HepG2 (cell line): ENCODE results near the gene SLC26A3. TPM values are rescaled to one million over a fixed set of nuclear protein-coding genes. Genes with fewer than 3 reads are reported as not detected.
A peak's percentile ranks its signal among the peaks of the same experiment; 100 is the strongest.

Experiments used
- EED ChIP-seq: sonication (generic); formaldehyde crosslinking; IDR thresholded peaks from 2 replicates; pipeline ENCODE4 v1.5.0; 2020; ENCODE audit warnings: mild to moderate bottlenecking, missing genetic modification reagents
- GATAD1 ChIP-seq: IDR thresholded peaks from 2 replicates; pipeline ENCODE4 v1.6.1; 2016; ENCODE audit warnings: missing genetic modification reagents, missing compliant biosample characterization
- PCBP1 ChIP-seq: fragments of 200-400 bp; formaldehyde crosslinking; IDR thresholded peaks from 2 replicates; pipeline ENCODE4 v1.6.1; 2017; ENCODE audit warnings: mild to moderate bottlenecking, low read depth, low read length, borderline replicate concordance
- TCF7L2 ChIP-seq: IDR thresholded peaks from 2 replicates; pipeline ENCODE4 v1.6.1; 2011; ENCODE audit warnings: mild to moderate bottlenecking, low read depth, low read length, moderate library complexity
- THYN1 ChIP-seq: sonication (generic); formaldehyde crosslinking; IDR thresholded peaks from 2 replicates; pipeline ENCODE4 v1.8.1; 2023; ENCODE audit warnings: low read depth, mild to moderate bottlenecking, moderate library complexity, missing genetic modification reagents, borderline replicate concordance
- ZBTB1 ChIP-seq: sonication (generic); formaldehyde crosslinking; IDR thresholded peaks from 2 replicates; pipeline ENCODE4 v1.4.0; 2020; ENCODE audit warnings: missing genetic modification reagents, borderline replicate concordance
- ZNF317 ChIP-seq: sonication (generic); formaldehyde crosslinking; IDR thresholded peaks from 2 replicates; pipeline ENCODE4 v1.5.0; 2020; ENCODE audit warnings: mild to moderate bottlenecking, missing genetic modification reagents
- ZNF616 ChIP-seq: sonication (generic); formaldehyde crosslinking; IDR thresholded peaks from 2 replicates; pipeline ENCODE4 v1.5.0; 2020; ENCODE audit warnings: low read depth, mild to moderate bottlenecking, missing genetic modification reagents
- ZSCAN31 ChIP-seq: sonication (generic); formaldehyde crosslinking; IDR thresholded peaks from 2 replicates; pipeline ENCODE4 v1.5.0; 2020; ENCODE audit warnings: low read depth, mild to moderate bottlenecking, missing genetic modification reagents
- polyA plus RNA-seq, 8 experiments: library from polyadenylated mRNA; depleted of rRNA in 3 of 8; stranded (reverse) in 7 of 8; unstranded in 1 of 8; fragments of >200 nt; fragmentation: Illumina TruSeq in 4 of 8; extraction: Trizol in 4 of 8; gene quantifications; 2 replicates each; pipeline versions ENCODE4 v1.2.1 to v1.2.3, GENCODE V29; 2011 to 2016; ENCODE audit warnings: low read depth in 4 of 8, missing spikeins in 1 of 8, mixed read lengths in 1 of 8; ENCODE audit not compliant: insufficient read depth in 1 of 8
- total RNA-seq, 5 experiments: library from RNA; depleted of rRNA; stranded (reverse); fragments of >200 nt; fragmentation: Illumina TruSeq; extraction: Trizol; gene quantifications; 2 replicates each; pipeline ENCODE4 v1.2.3, GENCODE V29; 2016; ENCODE audit warnings: low read depth in 1 of 5
- TF ChIP-seq, protein P1 (sequence below): sonication (generic); formaldehyde crosslinking; conservative IDR thresholded peaks from 2 replicates; pipeline ENCODE4 v1.4.0; 2020; ENCODE audit warnings: mild to moderate bottlenecking, missing genetic modification reagents, moderate library complexity
- TF ChIP-seq, protein P2 (sequence below): sonication (generic); formaldehyde crosslinking; IDR thresholded peaks from 2 replicates; pipeline ENCODE4 v1.4.0; 2020; ENCODE audit warnings: mild to moderate bottlenecking, missing genetic modification reagents, borderline replicate concordance
- TF ChIP-seq, protein P3 (sequence below): sonication (generic); formaldehyde crosslinking; conservative IDR thresholded peaks from 2 replicates; pipeline ENCODE4 v1.4.0; 2020; ENCODE audit warnings: missing genetic modification reagents
- TF ChIP-seq, protein P4 (sequence below): sonication (generic); formaldehyde crosslinking; IDR thresholded peaks from 2 replicates; pipeline ENCODE4 v1.4.0; 2020; ENCODE audit warnings: missing genetic modification reagents
- TF ChIP-seq, protein P5 (sequence below): IDR thresholded peaks from 2 replicates; pipeline ENCODE4 v1.6.1; 2016; ENCODE audit warnings: missing compliant biosample characterization, missing genetic modification reagents, borderline replicate concordance
- TF ChIP-seq, protein P6 (sequence below): sonication (generic); formaldehyde crosslinking; IDR thresholded peaks from 2 replicates; pipeline ENCODE4 v1.5.0; 2020; ENCODE audit warnings: missing genetic modification reagents

SLC26A3 gene
- total and polyA plus RNA-seq, 2 of the 13 experiments (the other 11 are each of a cell fraction or from before 2014, with no cell fraction given), result 0.11 to 0.30 TPM

DNA sequence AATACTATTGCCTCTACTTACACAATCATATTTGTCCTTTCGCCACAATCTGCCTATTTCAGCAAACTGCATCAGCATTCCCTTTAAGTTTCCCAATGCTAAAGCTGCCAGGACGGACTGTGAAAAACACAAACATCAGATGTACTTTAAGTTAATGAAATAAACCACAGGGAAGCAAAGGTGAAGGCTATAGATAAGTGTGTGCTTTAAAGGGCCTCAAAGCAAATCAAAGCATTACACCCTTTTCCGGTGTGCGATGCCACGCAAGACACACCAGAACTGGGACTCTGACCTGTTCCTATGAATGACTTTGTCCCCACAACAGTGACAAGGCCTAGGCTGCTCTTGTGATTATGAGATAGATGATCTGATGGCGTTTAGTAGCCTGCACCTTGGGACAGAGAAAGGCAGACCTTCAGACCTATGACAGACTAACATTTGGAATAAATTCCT is 23.4 kb downstream of the SLC26A3 start (continued):
- TF ChIP-seq, protein P1, sequence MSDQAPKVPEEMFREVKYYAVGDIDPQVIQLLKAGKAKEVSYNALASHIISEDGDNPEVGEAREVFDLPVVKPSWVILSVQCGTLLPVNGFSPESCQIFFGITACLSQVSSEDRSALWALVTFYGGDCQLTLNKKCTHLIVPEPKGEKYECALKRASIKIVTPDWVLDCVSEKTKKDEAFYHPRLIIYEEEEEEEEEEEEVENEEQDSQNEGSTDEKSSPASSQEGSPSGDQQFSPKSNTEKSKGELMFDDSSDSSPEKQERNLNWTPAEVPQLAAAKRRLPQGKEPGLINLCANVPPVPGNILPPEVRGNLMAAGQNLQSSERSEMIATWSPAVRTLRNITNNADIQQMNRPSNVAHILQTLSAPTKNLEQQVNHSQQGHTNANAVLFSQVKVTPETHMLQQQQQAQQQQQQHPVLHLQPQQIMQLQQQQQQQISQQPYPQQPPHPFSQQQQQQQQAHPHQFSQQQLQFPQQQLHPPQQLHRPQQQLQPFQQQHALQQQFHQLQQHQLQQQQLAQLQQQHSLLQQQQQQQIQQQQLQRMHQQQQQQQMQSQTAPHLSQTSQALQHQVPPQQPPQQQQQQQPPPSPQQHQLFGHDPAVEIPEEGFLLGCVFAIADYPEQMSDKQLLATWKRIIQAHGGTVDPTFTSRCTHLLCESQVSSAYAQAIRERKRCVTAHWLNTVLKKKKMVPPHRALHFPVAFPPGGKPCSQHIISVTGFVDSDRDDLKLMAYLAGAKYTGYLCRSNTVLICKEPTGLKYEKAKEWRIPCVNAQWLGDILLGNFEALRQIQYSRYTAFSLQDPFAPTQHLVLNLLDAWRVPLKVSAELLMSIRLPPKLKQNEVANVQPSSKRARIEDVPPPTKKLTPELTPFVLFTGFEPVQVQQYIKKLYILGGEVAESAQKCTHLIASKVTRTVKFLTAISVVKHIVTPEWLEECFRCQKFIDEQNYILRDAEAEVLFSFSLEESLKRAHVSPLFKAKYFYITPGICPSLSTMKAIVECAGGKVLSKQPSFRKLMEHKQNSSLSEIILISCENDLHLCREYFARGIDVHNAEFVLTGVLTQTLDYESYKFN (CRISPR knock-in tag), result peak; percentile 99
- TF ChIP-seq ZNF317, result peak; percentile 82
- no peak for TF ChIP-seq PCBP1
- peak; percentile 86; the same call in 1 of the 2 replicates for TF ChIP-seq ZSCAN31 (CRISPR knock-in tag)
- peak; percentile 71 for TF ChIP-seq GATAD1 (CRISPR knock-in tag)
- peak; percentile 78 for TF ChIP-seq TCF7L2
- TF ChIP-seq ZNF616 (CRISPR knock-in tag), result no peak
- no peak for TF ChIP-seq ZBTB1 (CRISPR knock-in tag)
- TF ChIP-seq, protein P2, sequence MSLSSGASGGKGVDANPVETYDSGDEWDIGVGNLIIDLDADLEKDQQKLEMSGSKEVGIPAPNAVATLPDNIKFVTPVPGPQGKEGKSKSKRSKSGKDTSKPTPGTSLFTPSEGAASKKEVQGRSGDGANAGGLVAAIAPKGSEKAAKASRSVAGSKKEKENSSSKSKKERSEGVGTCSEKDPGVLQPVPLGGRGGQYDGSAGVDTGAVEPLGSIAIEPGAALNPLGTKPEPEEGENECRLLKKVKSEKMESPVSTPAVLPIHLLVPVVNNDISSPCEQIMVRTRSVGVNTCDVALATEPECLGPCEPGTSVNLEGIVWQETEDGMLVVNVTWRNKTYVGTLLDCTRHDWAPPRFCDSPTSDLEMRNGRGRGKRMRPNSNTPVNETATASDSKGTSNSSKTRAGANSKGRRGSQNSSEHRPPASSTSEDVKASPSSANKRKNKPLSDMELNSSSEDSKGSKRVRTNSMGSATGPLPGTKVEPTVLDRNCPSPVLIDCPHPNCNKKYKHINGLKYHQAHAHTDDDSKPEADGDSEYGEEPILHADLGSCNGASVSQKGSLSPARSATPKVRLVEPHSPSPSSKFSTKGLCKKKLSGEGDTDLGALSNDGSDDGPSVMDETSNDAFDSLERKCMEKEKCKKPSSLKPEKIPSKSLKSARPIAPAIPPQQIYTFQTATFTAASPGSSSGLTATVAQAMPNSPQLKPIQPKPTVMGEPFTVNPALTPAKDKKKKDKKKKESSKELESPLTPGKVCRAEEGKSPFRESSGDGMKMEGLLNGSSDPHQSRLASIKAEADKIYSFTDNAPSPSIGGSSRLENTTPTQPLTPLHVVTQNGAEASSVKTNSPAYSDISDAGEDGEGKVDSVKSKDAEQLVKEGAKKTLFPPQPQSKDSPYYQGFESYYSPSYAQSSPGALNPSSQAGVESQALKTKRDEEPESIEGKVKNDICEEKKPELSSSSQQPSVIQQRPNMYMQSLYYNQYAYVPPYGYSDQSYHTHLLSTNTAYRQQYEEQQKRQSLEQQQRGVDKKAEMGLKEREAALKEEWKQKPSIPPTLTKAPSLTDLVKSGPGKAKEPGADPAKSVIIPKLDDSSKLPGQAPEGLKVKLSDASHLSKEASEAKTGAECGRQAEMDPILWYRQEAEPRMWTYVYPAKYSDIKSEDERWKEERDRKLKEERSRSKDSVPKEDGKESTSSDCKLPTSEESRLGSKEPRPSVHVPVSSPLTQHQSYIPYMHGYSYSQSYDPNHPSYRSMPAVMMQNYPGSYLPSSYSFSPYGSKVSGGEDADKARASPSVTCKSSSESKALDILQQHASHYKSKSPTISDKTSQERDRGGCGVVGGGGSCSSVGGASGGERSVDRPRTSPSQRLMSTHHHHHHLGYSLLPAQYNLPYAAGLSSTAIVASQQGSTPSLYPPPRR, result peak; percentile 98
- TF ChIP-seq, protein P3, sequence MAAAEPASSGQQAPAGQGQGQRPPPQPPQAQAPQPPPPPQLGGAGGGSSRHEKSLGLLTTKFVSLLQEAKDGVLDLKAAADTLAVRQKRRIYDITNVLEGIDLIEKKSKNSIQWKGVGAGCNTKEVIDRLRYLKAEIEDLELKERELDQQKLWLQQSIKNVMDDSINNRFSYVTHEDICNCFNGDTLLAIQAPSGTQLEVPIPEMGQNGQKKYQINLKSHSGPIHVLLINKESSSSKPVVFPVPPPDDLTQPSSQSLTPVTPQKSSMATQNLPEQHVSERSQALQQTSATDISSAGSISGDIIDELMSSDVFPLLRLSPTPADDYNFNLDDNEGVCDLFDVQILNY, result no peak
- TF ChIP-seq, protein P4, sequence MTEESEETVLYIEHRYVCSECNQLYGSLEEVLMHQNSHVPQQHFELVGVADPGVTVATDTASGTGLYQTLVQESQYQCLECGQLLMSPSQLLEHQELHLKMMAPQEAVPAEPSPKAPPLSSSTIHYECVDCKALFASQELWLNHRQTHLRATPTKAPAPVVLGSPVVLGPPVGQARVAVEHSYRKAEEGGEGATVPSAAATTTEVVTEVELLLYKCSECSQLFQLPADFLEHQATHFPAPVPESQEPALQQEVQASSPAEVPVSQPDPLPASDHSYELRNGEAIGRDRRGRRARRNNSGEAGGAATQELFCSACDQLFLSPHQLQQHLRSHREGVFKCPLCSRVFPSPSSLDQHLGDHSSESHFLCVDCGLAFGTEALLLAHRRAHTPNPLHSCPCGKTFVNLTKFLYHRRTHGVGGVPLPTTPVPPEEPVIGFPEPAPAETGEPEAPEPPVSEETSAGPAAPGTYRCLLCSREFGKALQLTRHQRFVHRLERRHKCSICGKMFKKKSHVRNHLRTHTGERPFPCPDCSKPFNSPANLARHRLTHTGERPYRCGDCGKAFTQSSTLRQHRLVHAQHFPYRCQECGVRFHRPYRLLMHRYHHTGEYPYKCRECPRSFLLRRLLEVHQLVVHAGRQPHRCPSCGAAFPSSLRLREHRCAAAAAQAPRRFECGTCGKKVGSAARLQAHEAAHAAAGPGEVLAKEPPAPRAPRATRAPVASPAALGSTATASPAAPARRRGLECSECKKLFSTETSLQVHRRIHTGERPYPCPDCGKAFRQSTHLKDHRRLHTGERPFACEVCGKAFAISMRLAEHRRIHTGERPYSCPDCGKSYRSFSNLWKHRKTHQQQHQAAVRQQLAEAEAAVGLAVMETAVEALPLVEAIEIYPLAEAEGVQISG (CRISPR knock-in tag), result peak; percentile 75
- no peak for TF ChIP-seq THYN1
- TF ChIP-seq, protein P5, sequence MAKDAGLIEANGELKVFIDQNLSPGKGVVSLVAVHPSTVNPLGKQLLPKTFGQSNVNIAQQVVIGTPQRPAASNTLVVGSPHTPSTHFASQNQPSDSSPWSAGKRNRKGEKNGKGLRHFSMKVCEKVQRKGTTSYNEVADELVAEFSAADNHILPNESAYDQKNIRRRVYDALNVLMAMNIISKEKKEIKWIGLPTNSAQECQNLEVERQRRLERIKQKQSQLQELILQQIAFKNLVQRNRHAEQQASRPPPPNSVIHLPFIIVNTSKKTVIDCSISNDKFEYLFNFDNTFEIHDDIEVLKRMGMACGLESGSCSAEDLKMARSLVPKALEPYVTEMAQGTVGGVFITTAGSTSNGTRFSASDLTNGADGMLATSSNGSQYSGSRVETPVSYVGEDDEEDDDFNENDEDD (CRISPR knock-in tag), result peak; percentile 31; the same call in 1 of the 2 replicates
- TF ChIP-seq, protein P6, sequence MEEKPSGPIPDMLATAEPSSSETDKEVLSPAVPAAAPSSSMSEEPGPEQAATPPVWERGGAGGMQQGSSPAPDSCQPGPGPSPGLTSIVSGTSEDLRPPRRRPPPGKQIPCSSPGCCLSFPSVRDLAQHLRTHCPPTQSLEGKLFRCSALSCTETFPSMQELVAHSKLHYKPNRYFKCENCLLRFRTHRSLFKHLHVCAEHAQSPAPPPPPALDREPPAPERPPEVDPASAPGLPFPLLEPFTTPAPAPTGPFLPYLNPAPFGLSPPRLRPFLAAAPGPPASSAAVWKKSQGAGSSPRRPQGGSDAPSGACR, result 0 out of 2 replicates have a peak, but pooled peaks have one; percentile 62
- no peak for TF ChIP-seq EED (CRISPR knock-in tag)
